Measurements from ENCODE around the gene LRRC74A.
"Not testable (repeated sequence)": the region's sequence is repeated elsewhere in the genome, so short reads cannot be mapped to it uniquely, and the experiment has no call there.

LRRC74A gene

GRCh38 chr14:76898006-76898405 is 71.8 kb downstream of the LRRC74A start:
- not testable (repeated sequence) for DNase-seq

DNA sequence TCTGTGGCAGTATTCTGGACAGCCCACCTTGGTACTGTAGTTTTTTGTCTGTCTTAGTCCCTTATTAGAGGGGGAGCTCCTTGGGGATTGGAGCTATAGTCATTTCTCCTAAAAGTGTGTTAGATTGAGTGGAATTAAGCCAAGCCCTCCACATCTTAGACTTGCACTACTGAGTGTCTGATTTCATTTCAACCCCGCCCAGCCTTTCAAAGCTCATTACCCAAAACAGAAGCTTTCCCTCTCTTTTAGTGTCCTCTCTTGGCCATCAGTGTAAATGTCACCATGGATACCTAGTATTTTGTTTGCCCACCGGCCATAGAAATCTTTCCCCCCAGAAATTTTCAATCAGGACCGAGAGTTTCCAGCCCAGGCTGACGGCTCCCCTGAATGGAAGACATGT is 74.5 kb downstream of the LRRC74A start:
- no peak for DNase-seq

DNA sequence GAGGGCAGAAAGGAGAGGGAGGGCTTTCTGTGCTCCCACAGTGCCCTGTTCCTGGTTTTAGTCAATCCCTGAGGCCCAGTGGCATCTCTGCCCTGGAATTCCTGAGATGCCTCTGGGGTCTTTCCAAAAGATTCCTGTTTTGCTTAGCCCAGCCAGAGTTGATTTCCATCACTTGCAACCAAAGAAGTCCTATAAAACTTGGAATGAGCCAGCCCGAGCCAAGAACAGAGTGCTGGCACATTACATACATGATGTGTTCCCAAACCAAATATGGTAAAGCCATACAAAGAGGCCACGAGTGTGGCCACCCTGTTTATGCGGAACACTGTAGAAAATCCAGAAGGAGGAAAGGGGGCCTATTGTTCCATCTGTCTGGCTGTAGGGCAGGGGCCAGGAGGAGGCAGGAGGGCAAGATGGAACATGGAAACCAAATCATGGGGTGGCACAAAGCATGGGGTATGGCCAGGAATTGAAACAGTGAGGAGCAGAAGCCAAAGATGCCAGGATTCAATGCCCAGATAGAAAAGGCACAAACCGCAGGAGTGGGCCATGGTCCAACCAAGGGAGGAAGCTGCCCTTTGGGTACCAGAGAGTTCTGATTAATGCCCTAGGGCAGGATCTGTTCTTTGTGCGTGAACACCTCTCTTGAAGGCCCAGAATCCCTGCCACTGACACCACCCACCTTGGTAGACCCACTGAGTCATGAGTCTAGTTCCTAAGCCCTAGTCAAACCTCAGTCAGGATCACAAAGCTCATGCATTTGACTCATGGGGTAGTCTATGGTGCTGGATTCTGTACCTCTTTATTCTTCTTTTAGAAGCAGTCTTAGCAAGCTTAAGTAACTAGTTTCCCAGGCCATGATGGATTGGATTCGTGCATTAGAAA is 75.2 kb downstream of the LRRC74A start:
- DNase-seq: no peak

- DNase-seq: no peak
Measured at GRCh38 chr14:76902591-76902990, 76.4 kb downstream of the LRRC74A start.

DNA sequence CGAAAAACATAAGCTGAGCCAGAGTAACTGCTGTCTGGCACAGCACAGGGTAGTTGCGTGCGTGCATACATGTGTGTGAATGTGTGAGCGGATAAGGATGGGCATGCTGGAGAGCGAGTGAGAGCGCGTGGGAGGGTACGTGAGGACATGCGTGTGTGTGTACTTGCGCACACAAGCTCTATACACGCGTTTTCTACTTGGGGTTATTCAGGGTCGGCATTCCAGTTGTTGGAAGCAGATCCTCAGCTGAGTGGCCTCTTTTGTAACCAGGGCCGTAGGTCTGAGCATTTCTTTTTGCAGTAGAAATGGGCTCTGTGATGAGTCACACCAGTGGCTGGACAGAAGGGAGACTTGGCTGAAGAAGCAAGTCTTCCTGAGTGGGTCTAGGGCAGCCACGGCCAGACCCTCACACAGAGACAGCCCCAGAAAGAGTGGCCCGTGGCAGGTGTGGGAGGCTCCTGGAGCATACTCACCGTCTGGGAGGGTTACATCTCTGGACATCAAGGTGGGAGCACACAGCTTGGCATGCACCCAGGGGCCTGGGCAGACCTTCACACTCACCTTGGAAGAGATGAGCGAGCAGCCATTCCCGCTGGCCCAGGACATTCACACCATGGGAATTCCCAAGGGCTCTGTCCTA is 78.0 kb downstream of the LRRC74A start:
- no peak for DNase-seq

GRCh38 chr14:76904740-76905569 is 78.7 kb downstream of the LRRC74A start:
- peak; percentile 79 for DNase-seq

DNA sequence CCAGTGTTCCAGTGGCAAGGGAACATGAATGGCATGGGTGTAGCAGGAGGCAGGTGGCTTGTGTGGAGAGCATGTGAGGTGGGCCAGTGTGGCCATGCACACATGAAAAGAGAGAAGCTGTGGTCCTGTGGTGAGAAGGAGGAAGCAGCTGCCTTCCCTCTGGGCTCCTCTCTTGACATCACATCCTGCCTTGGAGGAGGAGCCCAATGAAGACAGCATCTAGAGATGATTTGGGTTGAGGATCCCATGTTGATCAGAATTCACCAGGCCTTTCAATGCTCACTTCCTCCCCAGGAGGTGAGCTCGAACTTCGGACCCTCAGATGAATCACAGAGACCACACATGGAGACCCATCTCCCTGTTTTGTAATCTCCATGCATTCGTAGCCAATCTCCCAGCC is 82.6 kb downstream of the LRRC74A start:
- peak; percentile 70 for DNase-seq

GRCh38 chr14:76909266-76909665 is 83.1 kb downstream of the LRRC74A start:
- DNase-seq: no peak

DNA sequence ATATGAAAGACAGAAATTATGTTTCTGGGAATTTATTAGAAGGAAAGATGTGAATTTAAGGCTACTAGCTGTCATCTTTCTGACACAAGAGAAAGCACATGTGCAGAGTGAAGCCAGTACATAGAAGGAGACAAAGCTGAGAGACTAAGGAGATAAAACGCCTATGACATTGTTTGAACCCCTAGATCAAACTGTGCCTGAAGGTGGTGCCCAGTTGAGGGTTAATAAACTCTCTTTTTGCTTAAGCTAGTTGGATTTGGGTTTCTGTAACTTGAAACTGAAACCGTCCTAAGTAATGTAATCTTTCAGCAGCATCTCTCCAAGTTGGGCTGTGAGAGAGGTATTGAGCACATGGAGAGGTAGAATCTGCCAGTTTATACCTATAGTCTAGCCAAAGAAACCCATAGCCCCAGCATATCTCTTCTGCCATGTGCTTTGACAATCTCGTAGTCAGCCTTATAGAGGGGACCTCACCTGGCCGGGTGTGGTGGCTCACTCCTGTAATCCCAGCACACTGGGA is 84.2 kb downstream of the LRRC74A start:
- no peak for DNase-seq

DNA sequence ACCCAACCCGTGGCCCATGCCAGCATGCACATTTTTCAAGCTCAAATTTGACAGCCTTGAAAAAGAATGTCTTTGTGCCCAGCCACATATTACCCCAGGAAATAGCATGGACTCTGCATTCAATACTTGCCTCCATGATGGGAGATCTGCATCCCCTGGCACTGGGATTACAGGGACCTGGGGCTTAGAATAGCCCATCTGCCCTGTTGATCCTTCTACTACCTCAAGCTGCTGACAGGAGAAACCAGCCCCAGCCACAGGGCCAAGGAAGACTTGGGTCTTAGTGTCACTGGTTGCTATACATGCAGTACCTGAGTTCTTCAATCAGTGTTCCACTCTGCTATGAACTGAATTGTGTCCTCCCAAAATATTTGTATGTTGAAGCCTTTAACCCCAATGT is 85.3 kb downstream of the LRRC74A start:
- DNase-seq: no peak

- not testable (repeated sequence) for DNase-seq
Measured at GRCh38 chr14:76914533-76915081, 88.4 kb downstream of the LRRC74A start.

- DNase-seq: no peak
Measured at GRCh38 chr14:76916040-76916715, 90.0 kb downstream of the LRRC74A start.

GRCh38 chr14:76917158-76917596 is 91.0 kb downstream of the LRRC74A start:
- DNase-seq: no peak

DNA sequence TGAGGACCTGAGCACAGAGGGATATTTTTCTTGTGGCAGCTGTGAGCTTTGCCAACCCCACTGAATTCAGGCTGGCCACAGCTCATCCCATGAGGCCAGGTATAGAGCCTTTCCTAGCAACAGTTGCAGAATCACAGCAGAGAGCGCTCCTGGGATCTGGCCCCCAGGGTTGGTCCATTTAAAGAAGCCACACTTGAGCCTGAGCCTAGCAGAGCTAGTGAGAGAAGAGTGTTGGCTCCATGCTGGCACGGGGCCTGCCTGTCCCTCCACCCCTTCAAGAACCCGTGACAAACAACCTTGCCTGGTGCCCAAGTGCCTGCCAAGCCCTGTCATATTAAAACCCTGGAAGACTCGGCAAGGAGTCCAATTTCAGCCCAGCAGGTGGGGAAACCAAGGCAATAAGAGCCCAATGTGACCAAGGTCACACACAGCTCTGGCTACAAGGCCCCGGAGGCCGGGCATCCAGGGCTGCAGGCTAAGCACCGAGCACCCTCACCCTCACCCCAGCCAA is 91.6 kb downstream of the LRRC74A start:
- no peak for DNase-seq

DNA sequence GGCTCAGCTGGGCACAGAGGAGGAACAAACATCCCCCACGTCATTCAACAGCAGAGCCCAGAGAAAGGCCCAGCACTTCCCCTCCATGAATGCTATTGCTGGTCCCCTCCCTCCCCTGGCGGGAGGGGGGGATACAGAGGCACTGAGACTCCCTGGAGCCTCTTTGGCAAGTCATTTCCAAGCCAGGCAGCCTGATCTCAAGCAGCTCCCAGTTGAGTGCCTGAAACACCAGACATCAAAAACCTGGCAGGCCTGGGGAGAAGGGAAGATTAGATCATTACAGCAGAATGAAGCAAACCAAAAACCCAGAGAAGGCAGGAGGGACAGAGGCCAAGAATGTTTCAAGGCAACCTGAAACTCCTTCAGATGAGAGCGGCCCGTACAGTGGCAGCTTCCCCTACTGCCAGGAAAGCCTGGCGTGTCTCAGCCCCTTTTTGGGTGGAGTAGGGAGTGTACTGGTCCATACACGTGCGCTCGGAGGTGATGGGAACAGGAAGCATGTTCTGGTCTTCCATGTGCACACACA is 92.1 kb downstream of the LRRC74A start:
- DNase-seq: no peak

DNA sequence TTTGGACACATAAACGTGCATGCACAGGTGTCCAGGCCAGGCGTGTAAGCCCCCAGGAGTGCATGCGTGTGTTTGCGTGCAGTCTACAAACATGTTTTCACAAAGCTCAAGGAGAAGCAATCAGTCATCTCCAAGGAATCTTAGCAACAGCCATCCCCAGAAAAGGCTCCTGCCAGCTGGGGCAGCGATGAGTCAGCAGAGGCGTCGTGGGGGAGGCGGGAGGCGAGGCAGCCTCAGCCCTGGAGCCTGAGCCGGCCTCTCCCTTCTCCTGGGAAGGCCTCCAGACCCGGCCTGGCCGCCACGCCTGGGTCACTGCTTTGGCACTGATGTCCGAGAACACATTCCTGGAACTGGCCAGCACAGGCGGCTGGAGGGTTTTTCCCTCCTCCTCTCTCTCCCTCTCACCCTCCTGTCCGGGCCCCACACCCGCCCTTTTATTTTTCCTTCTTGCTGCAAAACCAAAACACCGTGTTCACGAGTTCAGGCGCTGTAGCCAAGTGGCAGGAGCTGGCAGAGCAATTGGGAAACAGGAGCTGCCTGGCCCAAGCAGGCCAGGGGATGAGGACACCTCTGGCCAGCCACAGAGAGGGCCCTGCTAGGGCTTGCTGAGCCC is 92.7 kb downstream of the LRRC74A start:
- DNase-seq: no peak
